Measurements from ENCODE around the gene C1QTNF5.

GRCh38 chr11:119342362-119343130 is 1.9 kb upstream of the C1QTNF5 start:
- TF ChIP-seq EP300 (IDR thresholded peaks at IDR 0.05), result no peak
- no peak for TF ChIP-seq POLR2A (IDR thresholded peaks at IDR 0.05)
